ENCODE data around the gene LPAR6.

The LPAR6 gene

DNA sequence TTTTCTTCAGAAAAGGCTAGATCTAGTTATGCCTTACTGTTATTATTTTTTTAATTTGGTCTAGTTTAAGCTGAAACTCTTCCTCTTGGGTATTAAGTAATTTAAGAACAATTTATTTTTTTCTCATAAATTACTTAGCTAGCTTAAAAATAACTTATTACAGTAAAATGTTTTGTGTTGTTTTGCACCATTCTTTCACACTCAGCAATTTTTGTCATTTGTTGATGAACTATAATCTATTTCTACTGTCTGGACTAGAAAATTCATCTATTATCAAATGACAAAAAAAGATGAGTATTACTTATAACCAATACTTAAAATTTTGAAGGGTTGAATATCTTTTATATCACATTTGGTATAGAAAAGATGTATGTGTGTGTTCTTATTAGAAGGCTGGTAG lies 1.6 kb upstream of the LPAR6 start:
- no peak for DNase-seq (ENCODE audit: low read depth in 2 of 2)

DNA sequence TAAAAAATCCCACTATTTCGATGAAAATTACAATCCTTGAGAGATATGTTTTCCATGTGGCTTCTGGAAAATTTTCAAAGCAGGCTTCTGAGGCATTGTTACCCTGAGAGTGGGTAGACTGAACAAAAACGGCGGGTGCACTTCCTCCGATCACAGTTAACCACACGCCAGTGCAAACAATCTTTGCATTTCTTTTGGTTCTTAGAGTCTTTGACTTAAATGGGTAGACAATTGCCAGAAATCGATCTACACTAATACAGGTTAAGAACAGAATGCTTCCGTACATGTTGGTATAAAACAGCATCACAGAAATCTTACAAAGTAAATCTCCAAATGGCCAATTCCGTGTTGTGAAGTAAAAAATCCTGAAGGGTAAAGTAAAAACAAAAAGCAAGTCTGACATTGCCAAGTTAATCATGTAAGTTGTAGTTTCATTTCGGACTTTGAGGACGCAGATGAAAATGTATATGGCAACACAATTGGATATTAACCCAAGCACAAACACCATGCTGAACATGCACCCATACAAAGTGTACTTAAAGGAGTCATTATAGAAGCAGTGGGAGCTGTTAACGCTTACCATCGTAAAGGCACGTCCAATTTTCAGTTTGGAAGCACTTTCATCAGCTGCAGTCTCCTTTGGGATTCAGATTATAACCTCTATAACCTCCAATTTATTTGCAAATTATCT lies 927 bp downstream of the LPAR6 start:
- no peak for DNase-seq (ENCODE audit: low read depth in 2 of 2)

DNA sequence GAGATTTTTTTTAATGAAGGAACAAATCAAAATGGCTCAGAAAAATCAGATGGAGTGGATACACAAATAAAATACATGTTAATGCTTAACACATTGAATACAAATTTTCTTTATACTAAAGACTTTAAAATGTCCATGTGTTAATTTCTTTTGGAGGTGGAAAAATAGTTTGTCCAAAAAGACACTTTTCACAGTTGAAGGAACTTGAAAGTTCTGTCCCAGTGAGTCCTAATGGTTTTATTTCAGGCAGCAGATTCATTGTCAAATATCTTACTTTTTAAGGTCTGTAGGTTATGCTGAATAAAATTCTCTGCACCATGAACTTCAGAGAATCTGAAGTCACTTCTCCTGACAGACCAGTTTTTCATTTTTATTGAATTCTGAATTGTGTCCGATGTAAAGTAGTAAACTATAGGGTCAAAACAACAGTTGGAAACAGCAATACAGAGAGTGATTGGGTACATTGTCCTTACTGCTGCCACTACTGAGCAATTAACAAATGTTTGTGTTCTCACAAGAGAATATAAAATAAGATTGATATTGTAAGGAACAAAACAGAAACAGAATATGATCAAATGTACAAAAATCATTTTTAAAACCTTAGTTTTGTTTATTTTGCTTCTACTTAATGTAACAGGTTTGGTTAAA lies 1.6 kb downstream of the LPAR6 start:
- DNase-seq (ENCODE audit: low read depth in 2 of 2) = no peak

DNA sequence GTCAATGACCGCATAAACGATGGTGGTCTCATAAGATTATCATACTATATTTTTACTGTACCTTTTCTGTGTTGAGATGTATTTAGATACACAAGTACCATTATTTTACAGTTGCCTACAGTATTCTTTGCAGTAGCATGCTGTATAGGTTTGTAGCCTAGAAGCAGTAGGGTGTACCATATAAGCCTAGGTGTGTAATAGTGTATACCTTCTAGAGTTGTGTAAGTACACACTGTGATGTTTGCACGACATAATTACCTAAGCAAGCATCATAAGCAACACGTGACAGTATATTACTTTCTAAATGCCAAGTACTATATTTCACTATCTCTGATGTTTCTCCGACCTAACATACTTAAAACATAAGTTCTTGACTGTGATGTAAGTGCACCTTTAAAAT lies 2.7 kb downstream of the LPAR6 start:
- DNase-seq (ENCODE audit: low read depth in 2 of 2) = no peak

DNA sequence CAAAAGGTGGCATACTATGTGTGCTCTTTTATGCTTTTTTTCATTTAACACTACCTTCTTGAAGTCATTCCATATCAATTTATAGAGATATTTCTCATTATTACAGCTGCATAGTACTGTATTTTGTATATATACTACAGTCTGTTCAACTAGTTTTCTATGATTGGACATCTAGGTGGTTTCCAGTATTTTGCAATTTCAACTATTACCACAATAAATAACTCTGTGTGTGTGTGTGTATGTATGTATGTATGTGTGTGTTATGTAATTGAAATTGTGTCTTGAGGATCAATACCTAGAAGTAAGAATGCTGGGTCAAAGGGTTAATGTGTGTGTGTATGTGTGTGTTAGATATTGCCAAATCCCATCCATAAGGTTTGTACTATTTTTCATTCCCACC lies 7.0 kb downstream of the LPAR6 start:
- DNase-seq (ENCODE audit: low read depth in 2 of 2) = no peak

DNA sequence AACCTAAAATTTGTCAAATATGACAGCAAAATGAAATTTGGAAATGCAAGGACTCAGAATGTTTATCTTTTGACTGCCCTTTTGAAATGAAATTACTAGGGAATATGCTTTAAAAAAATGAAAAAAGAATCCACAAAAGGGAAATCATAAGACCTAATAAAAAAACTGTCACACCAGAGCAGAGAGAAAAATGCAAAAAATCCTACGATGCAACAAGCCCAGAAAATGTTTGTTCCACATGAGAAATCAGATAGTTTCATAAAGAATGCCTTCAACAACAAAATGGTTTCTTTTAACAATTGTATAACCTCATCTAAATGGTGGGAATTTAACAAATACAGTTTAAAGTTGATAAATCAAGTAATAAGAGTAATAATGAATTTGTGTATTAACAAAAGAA lies 8.0 kb downstream of the LPAR6 start:
- DNase-seq (ENCODE audit: low read depth in 2 of 2) = no peak

DNA sequence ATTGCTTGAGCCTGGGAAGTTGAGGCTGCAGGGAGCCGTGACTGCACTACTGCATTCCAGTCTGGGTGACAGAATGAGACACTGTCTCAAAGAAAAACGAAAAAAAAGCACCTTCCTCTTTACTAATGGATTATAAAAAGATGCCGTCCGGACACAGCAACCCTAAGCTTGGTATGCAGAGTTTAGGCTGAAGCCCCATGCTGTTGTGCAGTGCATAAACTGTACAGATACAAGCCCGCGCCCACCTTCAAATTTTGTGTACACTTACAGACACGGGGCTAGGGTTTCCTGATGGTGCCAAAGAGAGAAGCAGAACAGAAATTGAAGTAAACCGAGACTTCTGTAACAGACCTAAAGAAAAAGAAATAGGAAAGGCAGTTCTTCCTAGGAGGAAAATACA lies 9.0 kb downstream of the LPAR6 start:
- DNase-seq (ENCODE audit: low read depth in 2 of 2) = no peak

DNA sequence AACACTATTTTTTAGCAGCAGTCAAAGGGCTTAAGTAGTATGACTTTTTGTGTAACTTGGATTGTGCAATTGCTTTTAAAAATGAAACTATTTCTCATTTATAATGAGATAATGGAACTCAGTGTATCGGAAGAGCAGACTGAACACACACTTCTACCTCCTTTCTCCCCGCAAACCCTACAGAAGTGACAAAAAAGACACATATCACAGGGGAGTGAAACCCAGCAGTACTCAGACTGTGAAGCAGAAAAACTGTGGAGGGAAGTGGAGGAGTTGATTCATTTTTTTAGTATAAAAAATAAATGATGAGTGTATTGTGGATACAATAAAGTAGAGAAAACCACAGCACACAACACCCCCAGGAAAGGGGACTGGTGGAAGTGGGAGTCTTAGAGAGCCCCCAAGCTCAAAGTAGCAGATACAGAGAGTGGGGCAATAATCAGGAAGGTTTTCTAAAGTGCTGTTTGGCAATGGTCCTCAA lies 9.7 kb downstream of the LPAR6 start:
- DNase-seq (ENCODE audit: low read depth in 2 of 2) = no peak

DNA sequence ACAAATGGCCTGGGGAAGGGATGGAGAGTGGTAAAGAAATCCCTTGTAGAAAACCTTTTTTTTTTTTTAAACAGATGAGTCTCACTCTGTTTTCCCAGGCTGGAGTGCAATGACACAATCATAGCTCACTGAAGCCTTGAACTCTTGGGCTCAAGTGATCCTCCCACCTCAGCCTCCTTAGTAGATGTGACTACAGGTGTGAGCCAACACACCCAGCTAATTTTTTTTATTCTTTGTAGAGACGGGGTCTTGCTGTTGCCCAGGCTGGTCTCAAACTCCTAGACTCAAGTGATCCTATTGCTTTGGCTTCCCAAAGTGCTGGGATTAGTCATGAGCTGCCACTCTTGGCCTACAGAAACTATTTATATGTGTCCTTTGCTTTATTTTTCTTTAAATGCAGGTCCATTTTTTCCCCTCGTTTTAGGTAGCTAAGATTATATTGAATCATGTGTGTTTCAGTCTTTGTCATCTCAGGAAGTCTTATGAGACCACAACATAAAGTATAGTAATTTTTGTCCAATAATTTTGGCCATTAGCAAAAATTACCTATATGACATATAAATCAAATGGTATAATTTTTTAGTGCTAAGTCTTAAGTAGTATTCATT lies 10.5 kb downstream of the LPAR6 start:
- no peak for DNase-seq (ENCODE audit: low read depth in 2 of 2)

DNA sequence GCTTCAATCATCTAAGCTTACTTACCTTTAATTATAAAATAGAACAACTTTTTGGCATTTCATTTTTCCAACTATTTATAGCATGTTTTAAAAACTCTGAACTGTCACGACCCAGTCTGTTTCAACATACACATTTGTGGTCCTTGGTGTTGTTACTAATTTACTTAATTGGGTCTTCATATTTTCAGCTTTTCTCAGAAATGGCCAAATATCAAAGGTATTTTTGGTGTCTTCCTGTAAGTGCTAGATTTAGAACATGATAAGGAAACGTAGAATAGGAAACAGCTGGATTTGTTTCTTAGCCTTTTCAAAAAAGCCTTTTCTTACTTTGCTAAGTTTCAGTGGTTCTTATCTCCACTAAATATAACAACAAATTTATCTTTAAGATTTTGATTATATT lies 11.4 kb downstream of the LPAR6 start:
- DNase-seq (ENCODE audit: low read depth in 2 of 2) = no peak

DNA sequence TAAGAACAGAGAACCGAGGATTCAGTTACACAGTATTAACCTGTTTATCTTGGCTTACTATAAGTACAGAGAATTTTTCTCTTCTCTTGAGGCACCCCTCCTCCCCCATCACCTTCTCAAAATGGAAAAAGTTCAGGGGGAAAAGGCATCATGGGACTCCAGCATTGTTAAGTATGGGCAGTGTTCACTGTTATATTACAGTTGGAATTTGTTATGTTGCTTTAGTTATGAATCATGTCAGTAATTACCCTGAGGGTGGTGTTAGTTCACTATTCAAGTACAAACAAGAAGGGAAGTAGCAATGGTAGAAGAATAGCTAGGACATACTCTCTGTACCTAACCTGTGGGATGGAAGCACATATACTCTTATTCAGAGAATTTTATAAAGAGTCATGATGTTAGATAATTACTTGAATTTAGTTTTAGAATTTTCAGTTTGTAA lies 12.0 kb downstream of the LPAR6 start:
- no peak for DNase-seq (ENCODE audit: low read depth in 2 of 2)

DNA sequence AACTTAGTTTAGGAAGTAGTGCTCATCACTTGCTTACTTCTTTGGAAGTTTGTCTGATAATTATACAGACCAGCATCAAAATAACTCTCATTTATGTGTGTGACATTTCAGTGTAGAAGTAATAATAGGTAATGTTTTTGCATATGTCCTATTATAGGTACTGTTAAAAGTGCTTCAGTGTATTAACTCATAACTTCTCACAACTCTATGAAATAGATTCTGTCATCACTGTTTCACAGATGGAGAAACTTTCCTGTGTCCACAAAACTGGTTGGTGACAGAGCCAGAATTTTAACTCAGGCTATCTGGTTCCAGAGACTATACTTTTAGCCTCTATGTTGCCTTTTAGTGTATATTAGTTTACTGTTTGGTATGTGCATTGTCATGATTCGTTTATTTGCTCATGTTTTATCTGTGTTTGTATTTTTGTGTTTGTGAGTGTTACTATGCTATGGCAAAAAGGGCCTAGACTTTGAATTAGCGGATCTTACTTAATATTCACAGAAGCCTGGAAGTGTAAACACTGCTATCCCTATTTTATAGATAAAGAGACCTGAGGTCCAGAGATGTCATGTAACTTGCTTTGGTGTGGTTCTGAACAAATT lies 12.7 kb downstream of the LPAR6 start:
- no peak for DNase-seq (ENCODE audit: low read depth in 2 of 2)

DNA sequence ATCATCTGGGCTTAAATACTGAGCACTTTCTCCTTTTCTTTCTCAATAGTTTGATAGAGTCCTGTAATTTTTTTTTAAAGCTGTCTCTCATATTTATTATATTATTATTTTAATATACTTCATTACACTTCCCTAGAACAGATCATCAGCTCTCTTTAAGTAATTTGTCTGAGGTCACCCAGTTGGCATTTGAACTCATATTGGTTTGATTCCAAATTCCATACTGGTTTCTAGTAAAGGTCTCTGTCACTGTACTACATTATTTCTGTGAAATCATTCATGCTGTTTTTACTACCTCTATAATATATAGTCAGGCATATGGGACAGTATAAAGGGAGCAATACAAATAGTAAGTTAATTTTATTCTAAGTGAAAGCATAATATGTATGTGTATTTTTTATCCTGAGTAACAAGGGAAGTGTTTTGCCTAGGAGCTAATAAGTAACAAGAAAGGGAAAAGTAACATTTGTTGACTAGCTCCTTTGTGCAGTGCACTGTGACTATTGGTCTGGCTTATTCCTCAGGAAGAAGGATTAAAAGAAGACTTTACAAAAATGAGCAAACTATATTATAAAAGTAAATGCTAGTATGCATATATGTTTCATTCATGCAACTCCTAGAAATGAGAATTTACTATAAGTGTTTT lies 14.3 kb downstream of the LPAR6 start:
- no peak for DNase-seq (ENCODE audit: low read depth in 2 of 2)

DNA sequence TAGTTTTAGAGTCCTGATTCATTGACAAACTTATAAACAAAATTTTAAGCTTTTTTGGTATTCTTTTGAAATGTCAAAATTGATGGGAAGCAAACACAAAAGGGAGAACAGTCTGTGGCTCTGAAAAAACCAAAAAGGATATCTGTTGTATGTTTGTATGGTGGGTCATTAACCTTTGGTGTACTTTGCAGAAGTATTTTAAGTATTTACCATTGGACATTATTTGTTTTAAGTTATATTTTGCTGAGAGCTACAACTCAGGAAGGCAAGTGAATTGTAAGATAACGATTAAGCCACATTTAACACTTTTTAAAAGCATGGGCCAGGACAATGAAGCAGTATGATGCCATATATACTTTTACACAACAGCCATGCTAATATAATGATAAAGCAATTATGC lies 15.2 kb downstream of the LPAR6 start:
- no peak for DNase-seq (ENCODE audit: low read depth in 2 of 2)

DNA sequence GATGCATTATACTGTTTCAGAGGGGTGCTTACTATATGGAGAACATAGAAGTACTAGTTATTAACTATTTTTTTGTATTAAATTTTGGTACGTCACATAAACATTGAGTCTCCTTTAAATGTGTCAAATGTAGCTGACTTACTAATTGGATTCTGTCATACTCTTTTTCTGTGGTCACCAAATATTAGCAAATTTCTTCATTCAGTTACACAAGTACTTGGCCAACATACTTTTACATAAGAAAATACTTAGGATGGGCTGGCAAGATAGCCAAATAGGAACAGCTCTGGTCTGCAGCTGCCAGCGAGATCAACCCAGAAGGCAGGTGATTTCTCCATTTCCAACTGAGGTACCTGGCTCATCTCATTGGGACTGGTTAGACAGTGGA lies 19.2 kb downstream of the LPAR6 start:
- no peak for DNase-seq (ENCODE audit: low read depth in 2 of 2)

DNA sequence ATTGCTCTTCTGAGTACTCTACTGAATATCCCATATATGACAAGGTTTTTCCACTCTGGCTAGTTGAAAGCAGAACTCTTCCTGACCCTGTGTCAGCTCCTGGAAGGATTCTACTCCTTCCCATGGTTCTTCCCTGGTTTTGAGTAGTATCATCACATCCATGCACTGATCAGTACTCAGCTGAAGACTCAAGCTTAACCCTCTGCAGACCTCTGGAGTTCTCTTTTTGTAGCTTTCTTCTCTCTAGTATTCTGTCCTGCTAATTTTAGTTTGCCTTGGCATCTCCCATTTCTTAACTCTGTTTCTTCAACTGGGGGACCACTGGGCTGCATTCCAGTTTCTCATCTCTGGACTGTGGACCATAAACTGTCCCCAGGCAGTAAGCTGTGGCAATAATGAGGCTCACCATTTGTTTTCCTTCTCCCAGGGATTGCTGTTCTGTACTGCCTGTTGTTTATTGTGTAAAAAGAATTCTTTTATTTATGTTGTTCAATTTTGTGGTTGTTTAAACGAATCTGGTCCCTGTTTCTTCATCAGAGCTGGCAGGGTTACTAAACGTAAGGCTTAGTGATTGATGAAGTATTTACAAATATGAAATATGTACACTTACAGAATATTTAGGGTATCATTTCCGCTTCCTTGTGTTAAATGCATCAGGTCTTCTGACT lies 19.7 kb downstream of the LPAR6 start:
- no peak for DNase-seq (ENCODE audit: low read depth in 2 of 2)

DNA sequence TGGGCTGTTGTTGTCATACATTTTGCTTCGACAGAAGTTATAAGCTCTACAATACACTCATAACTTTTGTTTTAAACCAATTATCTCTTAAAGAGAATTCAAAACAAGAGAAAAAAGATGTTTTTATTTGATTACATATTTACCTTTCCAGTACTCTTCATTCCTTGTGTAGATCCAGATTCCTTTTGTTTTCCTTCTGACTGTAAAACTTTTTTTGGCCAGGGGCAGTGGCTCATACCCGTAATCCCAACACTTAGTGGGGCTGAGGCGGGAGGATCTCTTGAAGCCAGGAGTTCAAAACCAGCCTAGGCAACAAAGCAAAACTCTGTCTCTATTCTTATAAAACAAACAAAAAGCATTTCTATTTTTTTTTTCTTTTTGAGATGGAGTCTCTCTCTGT lies 21.7 kb downstream of the LPAR6 start:
- DNase-seq (ENCODE audit: low read depth in 2 of 2) = no peak

DNA sequence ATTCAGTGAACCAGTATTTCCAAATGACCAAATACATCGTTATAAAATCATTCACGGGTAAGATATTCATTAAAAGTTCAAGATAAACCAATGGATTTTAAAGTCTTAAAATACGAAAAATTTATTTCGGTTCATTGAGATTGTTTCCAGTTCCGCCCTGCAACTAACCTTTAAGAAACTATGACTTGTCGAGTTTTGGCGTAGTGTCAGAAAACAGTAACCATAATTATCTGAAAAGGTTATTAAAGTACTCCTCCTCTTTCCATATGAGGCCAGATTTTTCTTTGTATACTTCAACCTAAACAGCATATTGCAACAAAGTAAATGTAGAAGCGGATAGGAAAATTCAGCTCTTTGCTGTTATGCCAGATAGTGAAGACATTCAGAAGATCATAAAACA lies 26.1 kb downstream of the LPAR6 start:
- no peak for DNase-seq (ENCODE audit: low read depth in 2 of 2)

DNA sequence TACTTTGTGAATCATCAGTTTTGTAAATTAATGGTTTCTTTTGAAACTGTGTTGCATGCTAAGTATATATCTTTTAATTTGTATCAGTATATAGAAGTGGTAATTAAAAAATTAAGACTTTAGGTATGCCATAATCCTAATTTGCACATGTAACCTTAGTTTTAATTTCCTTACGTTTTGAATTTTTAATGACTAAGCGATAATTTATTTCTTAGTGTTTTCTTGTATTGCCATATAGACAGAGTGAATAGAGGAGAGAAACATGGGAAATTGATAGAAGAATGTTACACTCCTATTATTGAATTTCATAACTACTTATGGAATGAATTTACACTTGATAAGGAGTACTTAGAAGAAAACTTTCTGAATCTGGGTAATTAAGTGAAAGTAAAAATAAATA lies 29.5 kb downstream of the LPAR6 start:
- no peak for DNase-seq (ENCODE audit: low read depth in 2 of 2)

DNA sequence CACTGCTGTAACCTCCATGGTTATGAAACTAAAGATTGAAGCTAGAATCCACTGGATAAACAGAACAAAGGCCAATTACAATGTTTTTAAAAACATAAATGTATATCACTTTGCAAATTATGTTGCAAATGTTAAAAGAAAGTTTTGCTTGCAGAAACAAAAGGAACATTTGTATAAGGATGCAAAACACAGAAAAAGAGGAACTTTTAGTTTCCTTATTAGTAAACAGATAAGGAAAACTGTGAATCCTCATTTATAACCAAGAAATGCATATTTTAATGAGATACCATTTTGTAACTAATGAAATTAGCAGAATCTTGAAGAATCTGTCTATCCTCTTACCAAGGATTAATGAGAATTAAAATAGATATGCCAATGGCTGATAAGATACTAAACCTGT lies 32.3 kb downstream of the LPAR6 start:
- no peak for DNase-seq (ENCODE audit: low read depth in 2 of 2)

DNA sequence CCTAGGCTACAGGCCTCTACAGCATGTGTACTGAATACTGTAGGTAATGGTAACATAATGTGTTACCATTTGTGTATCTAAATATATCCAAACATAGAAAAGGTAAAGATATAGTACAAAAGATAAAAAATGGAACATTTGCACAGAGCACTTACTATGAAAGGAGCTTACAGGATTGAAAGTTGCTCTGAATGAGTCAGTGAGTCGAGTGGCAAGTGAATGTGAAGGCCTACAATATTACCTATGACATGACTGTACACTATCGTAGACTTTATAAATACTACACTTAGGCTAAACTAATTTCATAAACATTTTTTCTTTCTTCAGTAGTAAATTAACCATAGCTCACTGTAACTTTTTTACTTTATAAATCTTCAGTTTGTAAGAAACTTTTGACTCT lies 35.1 kb downstream of the LPAR6 start:
- DNase-seq (ENCODE audit: low read depth in 2 of 2) = no peak

DNA sequence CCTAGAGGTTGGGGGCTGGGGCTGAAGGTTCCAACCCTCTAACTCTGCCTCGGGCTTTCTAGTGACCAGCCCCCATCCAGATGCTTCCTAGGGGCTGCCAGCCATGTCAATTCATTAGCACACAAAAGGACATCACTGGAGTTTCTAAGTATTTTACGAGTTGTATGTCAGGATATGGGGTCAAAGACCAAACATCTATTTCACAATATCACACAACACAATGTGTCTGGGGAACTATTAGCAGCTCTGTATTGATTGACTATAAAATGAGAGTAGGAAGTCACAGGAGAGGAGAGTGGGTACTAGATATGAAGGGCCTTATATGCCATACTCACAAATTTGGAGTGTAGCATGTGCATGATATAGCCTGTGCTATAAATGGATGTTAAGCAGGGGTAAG lies 42.1 kb downstream of the LPAR6 start:
- no peak for DNase-seq (ENCODE audit: low read depth in 2 of 2)
